H1 (cell line): ENCODE results near the gene KCNQ2. TPM values are rescaled to one million over a fixed set of nuclear protein-coding genes. Genes with fewer than 3 reads are reported as not detected.

Source experiments
- CTCF ChIA-PET: fragments of 300-600 bp; sonication (Branson Sonifier 250); formaldehyde crosslinking; loops from one replicate; lab custom pipeline; 2021; ENCODE audit not compliant: partially characterized antibody; lab: Charles Lee
- POLR2A ChIA-PET: fragments of 300-600 bp; sonication (Branson Sonifier 250); formaldehyde crosslinking; loops from one replicate; lab custom pipeline; 2021; ENCODE audit warnings: inconsistent platforms; ENCODE audit not compliant: partially characterized antibody; lab: Charles Lee
- DNase-seq, 2 experiments: peaks; one replicate each; pipeline versions ENCODE4 v3.0.0 to v3.0.0-alpha.2; 2010 to 2022; ENCODE audit warnings: low spot score in 2 of 2, low read depth in 1 of 2, mixed read lengths in 1 of 2
- FAIRE-seq: peaks from 2 replicates; lab custom pipeline; 2011; peaks lifted over from hg19 to GRCh38; lab: Jason Lieb, UNC
- H2AFZ ChIP-seq: 2 replicates; pipeline ENCODE4 v1.8.1; 2012; ENCODE audit warnings: low read length, inconsistent platforms
- H2AK5ac ChIP-seq: 2 replicates; pipeline ENCODE4 v1.6.1; 2013; ENCODE audit warnings: low read depth, low read length
- H2BK120ac ChIP-seq: replicated peaks from 2 replicates; pipeline ENCODE3; 2013; ENCODE audit warnings: low read depth, low read length, inconsistent platforms
- H2BK12ac ChIP-seq: 2 replicates; pipeline ENCODE4 v1.6.1; 2013; ENCODE audit warnings: low read depth, low read length
- H2BK15ac ChIP-seq: 2 replicates; pipeline ENCODE4 v1.6.1; 2013; ENCODE audit warnings: low read length
- H2BK20ac ChIP-seq: 2 replicates; pipeline ENCODE4 v1.6.1; 2013; ENCODE audit warnings: low read length
- H2BK5ac ChIP-seq: 2 replicates; pipeline ENCODE4 v1.6.1; 2013; ENCODE audit warnings: low read depth, low read length
- H3K14ac ChIP-seq: 2 replicates; pipeline ENCODE4 v1.6.1; 2013; ENCODE audit warnings: inconsistent platforms; ENCODE audit not compliant: insufficient read length
- H3K18ac ChIP-seq: 2 replicates; pipeline ENCODE4 v1.6.1; 2013; ENCODE audit warnings: low read length; ENCODE audit errors: extremely low read depth
- H3K23ac ChIP-seq: 2 replicates; pipeline ENCODE4 v1.6.1; 2013; ENCODE audit warnings: inconsistent platforms; ENCODE audit not compliant: insufficient read length
- H3K23me2 ChIP-seq: 2 replicates; pipeline ENCODE4 v1.6.1; 2013; ENCODE audit warnings: low read depth, low read length
- H3K27ac ChIP-seq: 2 replicates; pipeline ENCODE4 v1.6.1; 2011; ENCODE audit warnings: low read depth, low read length, inconsistent platforms
- H3K27me3 ChIP-seq, 4 experiments: replicated peaks in 1 of 4; 1 replicate in 1 of 4; 2 replicates in 3 of 4; pipeline versions ENCODE4 v1.6.1 to v1.8.1; 2011 to 2013; ENCODE audit warnings: low read length in 3 of 4, mild to moderate bottlenecking in 3 of 4, inconsistent platforms in 2 of 4, mixed read lengths in 2 of 4, moderate library complexity in 1 of 4; ENCODE audit not compliant: control insufficient read depth in 3 of 4, insufficient read depth in 3 of 4; ENCODE audit errors: extremely low read depth in 1 of 4
- H3K36me3 ChIP-seq, 4 experiments: 2 replicates each; pipeline versions ENCODE4 v1.6.1 to v1.8.1; 2011 to 2013; ENCODE audit warnings: mild to moderate bottlenecking in 4 of 4, low read length in 3 of 4, moderate library complexity in 2 of 4, control low read depth in 1 of 4, inconsistent platforms in 1 of 4; ENCODE audit not compliant: insufficient read depth in 4 of 4, control insufficient read depth in 2 of 4
- H3K4ac ChIP-seq: replicated peaks from 2 replicates; pipeline ENCODE3; 2013; ENCODE audit warnings: low read length, low read depth, mixed read lengths, inconsistent platforms; ENCODE audit not compliant: insufficient read length
- H3K4me1 ChIP-seq, 4 experiments: replicated peaks in 1 of 4; 1 replicate in 1 of 4; 2 replicates in 3 of 4; pipeline versions ENCODE4 v1.6.1 to v1.8.1; 2011 to 2013; ENCODE audit warnings: low read length in 3 of 4, inconsistent platforms in 2 of 4, mixed read lengths in 1 of 4; ENCODE audit not compliant: insufficient read depth in 4 of 4, control insufficient read depth in 3 of 4
- H3K4me2 ChIP-seq, 2 experiments: 2 replicates each; pipeline versions ENCODE4 v1.6.1 to v1.8.1; 2011 to 2013; ENCODE audit warnings: low read depth in 2 of 2, low read length in 2 of 2, control low read depth in 1 of 2, inconsistent platforms in 1 of 2, mild to moderate bottlenecking in 1 of 2; ENCODE audit not compliant: insufficient read depth in 1 of 2
- H3K4me3 ChIP-seq, 4 experiments: fragments of 200-600, 300-600 bp in 1 of 4; sonication (generic), shearing (Covaris generic), sonication (Bioruptor Twin) in 1 of 4; 2 replicates each; pipeline versions ENCODE4 v1.5.1 to v1.8.1; 2011 to 2016; ENCODE audit warnings: low read length in 4 of 4, low read depth in 3 of 4, control low read depth in 2 of 4, inconsistent platforms in 2 of 4, mild to moderate bottlenecking in 2 of 4, mixed read lengths in 1 of 4, moderate library complexity in 1 of 4; ENCODE audit not compliant: insufficient read depth in 2 of 4; ENCODE audit errors: extremely low read depth in 1 of 4
- H3K56ac ChIP-seq: replicated peaks from 2 replicates; pipeline ENCODE3; 2013; ENCODE audit warnings: low read depth, mild to moderate bottlenecking, mixed read lengths, low read length, inconsistent platforms; ENCODE audit not compliant: insufficient read length
- H3K79me1 ChIP-seq: 2 replicates; pipeline ENCODE4 v1.6.1; 2013; ENCODE audit warnings: low read depth, low read length, control low read depth
- H3K79me2 ChIP-seq, 2 experiments: 2 replicates each; pipeline versions ENCODE4 v1.6.1 to v1.8.1; 2012 to 2013; ENCODE audit warnings: low read length in 2 of 2, mild to moderate bottlenecking in 2 of 2, inconsistent platforms in 1 of 2; ENCODE audit not compliant: insufficient read depth in 2 of 2, control insufficient read depth in 1 of 2
- H3K9ac ChIP-seq, 4 experiments: replicated peaks in 1 of 4; 1 replicate in 1 of 4; 2 replicates in 3 of 4; pipeline versions ENCODE4 v1.6.1 to v1.8.1; 2011 to 2013; ENCODE audit warnings: low read depth in 3 of 4, low read length in 3 of 4, control low read depth in 2 of 4, mild to moderate bottlenecking in 2 of 4, moderate library complexity in 2 of 4, inconsistent platforms in 1 of 4; ENCODE audit errors: extremely low read depth in 1 of 4
- H3K9me3 ChIP-seq, 2 experiments: 2 replicates each; pipeline versions ENCODE4 v1.6.1 to v1.8.1; 2012 to 2013; ENCODE audit warnings: mild to moderate bottlenecking in 2 of 2, moderate library complexity in 2 of 2, control low read depth in 1 of 2, inconsistent platforms in 1 of 2, low read depth in 1 of 2, low read length in 1 of 2, mixed read lengths in 1 of 2; ENCODE audit not compliant: insufficient read depth in 2 of 2
- H4K20me1 ChIP-seq, 2 experiments: replicated peaks in 1 of 2; 2 replicates each; pipeline versions ENCODE3 to v1.8.1; 2011 to 2013; ENCODE audit warnings: inconsistent platforms in 2 of 2, low read length in 2 of 2, mild to moderate bottlenecking in 1 of 2; ENCODE audit not compliant: insufficient read depth in 2 of 2, control insufficient read depth in 1 of 2
- H4K5ac ChIP-seq: 2 replicates; pipeline ENCODE4 v1.6.1; 2013; ENCODE audit warnings: low read length, low read depth, mixed read lengths, inconsistent platforms; ENCODE audit not compliant: insufficient read length
- H4K8ac ChIP-seq: 2 replicates; pipeline ENCODE4 v1.8.0; 2013; ENCODE audit warnings: mild to moderate bottlenecking, moderate library complexity, low read length, inconsistent platforms; ENCODE audit not compliant: insufficient read depth; ENCODE audit errors: extremely low read depth
- H4K91ac ChIP-seq: replicated peaks from 2 replicates; pipeline ENCODE3; 2013; ENCODE audit warnings: low read length, mixed read lengths, inconsistent platforms; ENCODE audit not compliant: insufficient read length
- CBX5 ChIP-seq: fragments of 300-800, 300-1000 bp; sonication (generic); IDR thresholded peaks from 2 replicates; pipeline ENCODE4 v1.7.1; 2016; ENCODE audit warnings: antibody characterized with exemption, low read length, low read depth
- SP1 ChIP-seq: IDR thresholded peaks from 2 replicates; pipeline ENCODE4 v1.6.1; 2011; ENCODE audit warnings: low read depth, low read length
- WGBS, 2 experiments: shearing (Covaris generic) in 1 of 2; methylation state at CpG; one replicate each; pipeline versions ENCODE4 v1.1.6 to v1.1.7; 2013 to 2015; ENCODE audit warnings: low lambda C conversion rate in 2 of 2, mixed read lengths in 2 of 2, inconsistent platforms in 1 of 2, low coverage in 1 of 2, missing lambda C conversion rate in 1 of 2; ENCODE audit not compliant: insufficient replicate concordance in 2 of 2, insufficient coverage in 1 of 2, insufficient read length in 1 of 2; ENCODE audit errors: extremely low coverage in 1 of 2, missing lambda C conversion rate in 1 of 2; 5-methylcytosine and 5-hydroxymethylcytosine counted together
- polyA plus RNA-seq, 7 experiments: library from polyadenylated mRNA; depleted of rRNA in 3 of 7; stranded (reverse) in 5 of 7; unstranded in 2 of 7; fragments of >200 nt in 5 of 7; fragments of 200-250 nt in 2 of 7; gene quantifications; 1 replicate in 5 of 7; 2 replicates in 1 of 7; 4 replicates in 1 of 7; pipeline versions ENCODE4 v1.2.1 to v1.2.3, GENCODE V29; 2011 to 2013; ENCODE audit warnings: missing spikeins in 2 of 7, mixed read lengths in 2 of 7
- total RNA-seq: library from RNA; stranded (reverse); fragmentation: NEBNext Ultra II Directional; extraction: Animal tissue kit (Norgen Biotek cat#: 25700); gene quantifications from 2 replicates; pipeline ENCODE4 v1.2.1, GENCODE V29; 2021

KCNQ2 gene
- total and polyA plus RNA-seq, 2 of the 8 experiments (the other 6 are each of a cell fraction or from before 2014, with no cell fraction given) = 82.6 to 243 TPM

- peaks cover 0 to 2% (median 0%) of the 10 kb centered on the region in 4 experiments; a peak in 1 of 8 replicates for H3K36me3 ChIP-seq
- no peaks in the 10 kb centered on the region for H3K23me2 ChIP-seq
- no peak overlapping the region; a peak in 1 of 8 replicates for H3K4me3 ChIP-seq
- no peak overlapping the region for H3K9ac ChIP-seq
- H2BK15ac ChIP-seq = no peak overlapping the region
- H3K4ac ChIP-seq = no peak overlapping the region
- no peak overlapping the region; the same call in 1 of the 2 replicates for H4K8ac ChIP-seq
- TF ChIP-seq CBX5 (peak; percentile 94; the same call in 1 of the 2 replicates), SP1 (no peak)
- H3K23ac ChIP-seq = no peak overlapping the region
- H3K79me1 ChIP-seq = no peaks in the 10 kb centered on the region
- no peak overlapping the region for H3K27ac ChIP-seq
- peaks cover 0 to 3% (median 0%) of the 10 kb centered on the region in 4 experiments; a peak in 1 of 7 replicates for H3K27me3 ChIP-seq
- no peak overlapping the region for H2AK5ac ChIP-seq
- FAIRE-seq = no peak
- no peak overlapping the region for H3K14ac ChIP-seq
- no peak overlapping the region for H2BK120ac ChIP-seq
- H2AFZ ChIP-seq = no peak overlapping the region
- ChIA-PET CTCF (interaction anchor here (0.6 to 6.3 kb wide), 4 partner anchors 12 to 101 kb away, joined by 3 to 67 read pairs (median 4); no protein-coding TSS in a partner anchor), POLR2A (interaction anchor here (1.6 to 2.1 kb wide), 2 partner anchors 10 to 15 kb away, joined by 6 to 7 read pairs; no protein-coding TSS in a partner anchor)
- no peak overlapping the region for H4K5ac ChIP-seq
- no peak overlapping the region for H3K56ac ChIP-seq
- peaks cover 0 to 19% (median 18%) of the 10 kb centered on the region in 4 experiments; a peak in 6 of 7 replicates for H3K4me1 ChIP-seq
- DNase-seq = no peak
- peaks cover 22 to 26% of the 10 kb centered on the region in 2 experiments; a peak in 3 of 4 replicates for H3K9me3 ChIP-seq
- no peaks in the 10 kb centered on the region for H4K20me1 ChIP-seq
- H3K4me2 ChIP-seq = no peak overlapping the region
- H2BK12ac ChIP-seq = no peak overlapping the region
- H2BK5ac ChIP-seq = no peak overlapping the region
- H2BK20ac ChIP-seq = 0 out of 2 replicates have a peak overlapping the region, but pooled peaks have one; percentile 32
- no peak overlapping the region; the same call in 1 of the 2 replicates for H3K18ac ChIP-seq
- 92% methylated on average over 14 of the region's 17 CpGs; no CpG with 5 or more reads in 1 of the 2 experiments for WGBS, 2 experiments
- H3K79me2 ChIP-seq = no peaks in the 10 kb centered on the region
- peak overlapping the region; percentile 65 for H4K91ac ChIP-seq
Observed at GRCh38 chr20:63392465-63393365, 79.7 kb downstream of the KCNQ2 start.
